Panc1 (cell line): ENCODE measurements around the gene NR5A2. TPM values are rescaled to one million over a fixed set of nuclear protein-coding genes. Genes with fewer than 3 reads are reported as not detected.
A peak's percentile ranks its signal among the peaks of the same experiment; 100 is the strongest.

Experiments
- ATAC-seq: fragments of 200-7000 bp; cut with Tn5 transposase; 2 replicates; pipeline ENCODE4 v1.9.1; 2020; ENCODE audit warnings: mild to moderate bottlenecking, moderate library complexity
- BruUV-seq: library from RNA; stranded (reverse); fragments of 400-500 nt; replicated peaks from 2 replicates; lab custom pipeline; 2021; lab: Mats Ljungman, UMichigan
- CTCF ChIA-PET: fragments of 300-600 bp; sonication (Branson Sonifier 250); formaldehyde crosslinking; loops from one replicate; lab custom pipeline; 2022; ENCODE audit warnings: antibody characterized with exemption; lab: Charles Lee
- POLR2A ChIA-PET: fragments of 300-600 bp; sonication (Branson Sonifier 250); formaldehyde crosslinking; loops from one replicate; lab custom pipeline; 2022; ENCODE audit warnings: antibody characterized with exemption; lab: Charles Lee
- DNase-seq: peaks from one replicate; pipeline ENCODE4 v3.0.0-alpha.2; 2010; ENCODE audit warnings: low read depth, low spot score
- H3K27ac ChIP-seq: 2 replicates; pipeline ENCODE4 v1.5.1; 2011; ENCODE audit warnings: mild to moderate bottlenecking, low read length, inconsistent platforms
- H3K27me3 ChIP-seq: fragments of 200-500 bp; sonication (Bioruptor generic); 2 replicates; pipeline ENCODE4 v1.6.0; 2014; ENCODE audit warnings: low read length, inconsistent platforms; ENCODE audit not compliant: control insufficient read depth, insufficient read depth
- H3K36me3 ChIP-seq: fragments of 200-500 bp; sonication (Bioruptor generic); 2 replicates; pipeline ENCODE4 v1.5.1; 2014; ENCODE audit warnings: inconsistent platforms, mild to moderate bottlenecking, low read length, moderate library complexity; ENCODE audit not compliant: control insufficient read depth, insufficient read depth
- H3K4me1 ChIP-seq: 2 replicates; pipeline ENCODE4 v1.5.1; 2011; ENCODE audit warnings: inconsistent platforms, mild to moderate bottlenecking, low read length, moderate library complexity; ENCODE audit not compliant: control insufficient read depth, insufficient read depth
- H3K4me3 ChIP-seq, 2 experiments: 2 replicates each; pipeline ENCODE4 v1.5.1; 2011 to 2012; ENCODE audit warnings: low read depth in 2 of 2, low read length in 2 of 2, mild to moderate bottlenecking in 2 of 2, inconsistent platforms in 1 of 2, moderate library complexity in 1 of 2
- H3K9me3 ChIP-seq: fragments of 200-500 bp; sonication (Bioruptor generic); 2 replicates; pipeline ENCODE4 v1.5.1; 2014; ENCODE audit warnings: low read depth, mild to moderate bottlenecking, inconsistent platforms, low read length, moderate library complexity; ENCODE audit not compliant: control insufficient read depth, insufficient read depth
- CTCF ChIP-seq: fragments of 450-650 bp; IDR thresholded peaks from 2 replicates; pipeline ENCODE4 v1.5.1; 2017; ENCODE audit warnings: mild to moderate bottlenecking
- POLR2AphosphoS5 ChIP-seq: IDR thresholded peaks from 2 replicates; pipeline ENCODE4 v1.6.1; 2012; ENCODE audit warnings: mild to moderate bottlenecking, low read depth, low read length, moderate library complexity
- REST ChIP-seq, 2 experiments: IDR thresholded peaks; 2 replicates each; pipeline ENCODE4 v1.6.1; 2011 to 2012; ENCODE audit warnings: low read depth in 2 of 2, control low read depth in 1 of 2, low read length in 1 of 2, mild to moderate bottlenecking in 1 of 2, moderate library complexity in 1 of 2; ENCODE audit not compliant: insufficient read depth in 1 of 2
- SIN3A ChIP-seq: IDR thresholded peaks from 2 replicates; pipeline ENCODE4 v1.6.1; 2012; ENCODE audit warnings: low read depth, mild to moderate bottlenecking, low read length, moderate library complexity, borderline replicate concordance; ENCODE audit not compliant: insufficient read depth
- TCF7L2 ChIP-seq: IDR thresholded peaks from 2 replicates; pipeline ENCODE4 v1.6.1; 2011; ENCODE audit warnings: mild to moderate bottlenecking, low read depth, low read length, inconsistent platforms
- in situ Hi-C: cut with HindIII; loops from 2 replicates; pipeline ENCODE4 v1.10.0; 2016; ENCODE audit warnings: low sequenced_read_pairs, low pct_unique_long_range_greater_than_20kb
- intact Hi-C: fragments of 100-400 bp; cut with micrococcal nuclease; formaldehyde crosslinking; loops from one replicate; pipeline ENCODE4 v1.10.0; 2022; ENCODE audit not compliant: unreplicated experiment
- total RNA-seq: library from RNA; stranded (reverse); gene quantifications from one replicate; pipeline ENCODE4 v1.2.1, GENCODE V29; 2021; ENCODE audit not compliant: unreplicated experiment

Gene NR5A2
- total RNA-seq, 1 experiment from 2014 or later, result 4.3 TPM

GRCh38 chr1:200075522-200075921 is 48.0 kb downstream of the NR5A2 start:
- Histone ChIP-seq H3K9me3 (no peaks in the 10 kb centered on the region), H3K27ac (peak overlapping the region; percentile 91), H3K27me3 (no peaks in the 10 kb centered on the region), H3K4me1 (peaks cover 37% of the 10 kb centered on the region), H3K4me3 (peak overlapping the region; percentile 27 to 36), H3K36me3 (no peaks in the 10 kb centered on the region)
- peak; percentile 85 for ATAC-seq
- TF ChIP-seq REST (IDR thresholded peaks at IDR 0.05; ENCODE audit: insufficient read depth in 1 of 2, low read depth in 2 of 2, low read length in 1 of 2), result no peak
- no peak for TF ChIP-seq CTCF
- TF ChIP-seq POLR2AphosphoS5, result 0 out of 2 replicates have a peak, but pooled peaks have one; percentile 32
- DNase-seq, result no peak
- POLR2A ChIA-PET, result interaction anchor here (0.6 kb wide), 3 partner anchors 32 to 267 kb away, joined by 4 to 5 read pairs (median 4); no protein-coding TSS in a partner anchor
- in situ Hi-C loops (no loop called here), intact Hi-C loops (no loop called here)
- CTCF ChIA-PET, result no interaction called here
- no TSS peak for BruUV-seq

- ATAC-seq (peak; percentile 98), DNase-seq (peak; percentile 71)
- BruUV-seq, result TSS peak; percentile 83
- intact Hi-C loops, result no loop called here
- Histone ChIP-seq H3K36me3 (no peaks in the 10 kb centered on the region), H3K4me3 (peak overlapping the region; percentile 27 to 39), H3K27ac (peak overlapping the region; percentile 91), H3K27me3 (no peaks in the 10 kb centered on the region), H3K4me1 (peaks cover 42% of the 10 kb centered on the region), H3K9me3 (no peaks in the 10 kb centered on the region)
- TF ChIP-seq POLR2AphosphoS5 (peak; percentile 71; the same call in 1 of the 2 replicates), REST (IDR thresholded peaks at IDR 0.05; ENCODE audit: insufficient read depth in 1 of 2, low read depth in 2 of 2, low read length in 1 of 2) (no peak), TCF7L2 (peak; percentile 79), CTCF (no peak), SIN3A (peak; percentile 46; the same call in 1 of the 2 replicates)
- in situ Hi-C loops, result no loop called here
- POLR2A ChIA-PET, result interaction anchor here (0.6 to 0.7 kb wide), 4 partner anchors 31 to 267 kb away, joined by 4 to 6 read pairs (median 4); no protein-coding TSS in a partner anchor
- CTCF ChIA-PET, result no interaction called here
These were observed 48.5 kb downstream of the NR5A2 start for GRCh38 chr1:200075938-200076546.
